Measurements from ENCODE around the gene STAP1. TPM values are rescaled to one million over a fixed set of nuclear protein-coding genes. Genes with fewer than 3 reads are reported as not detected.

The STAP1 gene
- total and polyA plus RNA-seq, 2 experiments from 2014 or later, result not detected

GRCh38 chr4:67581208-67581857, 22.8 kb downstream of the STAP1 start:
- H3K4me2 ChIP-seq, result no peak overlapping the region
- H3K4me3 ChIP-seq, result no peak overlapping the region
- DNase-seq (ENCODE audit: low spot score) (no peak), ATAC-seq (no peak)
- no peak overlapping the region for H3K27ac ChIP-seq (ENCODE audit: low read depth)
- no peaks in the 10 kb centered on the region for H3K4me1 Mint-ChIP-seq
- no peak overlapping the region for H3K27ac Mint-ChIP-seq
- H4K20me1 ChIP-seq (replicated peaks; ENCODE audit: insufficient read depth), result no peaks in the 10 kb centered on the region
- no peaks in the 10 kb centered on the region for H3F3A ChIP-seq (replicated peaks; ENCODE audit: low read depth)
- H3K4me3 Mint-ChIP-seq, result no peak overlapping the region
- H3K27me3 ChIP-seq (ENCODE audit: insufficient read depth), result no peaks in the 10 kb centered on the region
- H3K27me3 Mint-ChIP-seq (ENCODE audit: insufficient read depth, low read depth, poor library complexity), result no peaks in the 10 kb centered on the region
- H2AFZ ChIP-seq, result peak overlapping the region; percentile 69; the same call in 1 of the 2 replicates
- H3K9me2 ChIP-seq (ENCODE audit: insufficient read depth), result no peaks in the 10 kb centered on the region
- H3K4me1 ChIP-seq (ENCODE audit: insufficient read depth), result no peaks in the 10 kb centered on the region
- TF ChIP-seq STAT1 (IDR thresholded peaks at IDR 0.05; ENCODE audit: unreplicated experiment), result no peak
- no peak for TF ChIP-seq ZNF114 (CRISPR knock-in tag; IDR thresholded peaks at IDR 0.05)
- TF ChIP-seq NANOG (IDR thresholded peaks at IDR 0.05; ENCODE audit: borderline replicate concordance), result no peak
- no peak for TF ChIP-seq EZH2phosphoT487 (IDR thresholded peaks at IDR 0.05; ENCODE audit: unreplicated experiment)
- TF ChIP-seq ZNF462 (CRISPR knock-in tag; IDR thresholded peaks at IDR 0.05), result no peak
- TF ChIP-seq CREB1 (CRISPR knock-in tag; IDR thresholded peaks at IDR 0.05; ENCODE audit: low read depth), result no peak
- no peaks in the 10 kb centered on the region for H3K9me3 Mint-ChIP-seq
- no peaks in the 10 kb centered on the region for H3K36me3 ChIP-seq (ENCODE audit: insufficient read depth)
- H3K36me3 Mint-ChIP-seq (ENCODE audit: low read depth), result no peaks in the 10 kb centered on the region
- no peaks in the 10 kb centered on the region for H3K79me2 ChIP-seq (replicated peaks; ENCODE audit: insufficient read depth)

- no peaks in the 10 kb centered on the region for H3K4me1 ChIP-seq (ENCODE audit: insufficient read depth)
- H3K9me2 ChIP-seq (ENCODE audit: insufficient read depth), result no peaks in the 10 kb centered on the region
- H3K27ac Mint-ChIP-seq, result no peak overlapping the region
- no peaks in the 10 kb centered on the region for H3K36me3 Mint-ChIP-seq (ENCODE audit: low read depth)
- no peaks in the 10 kb centered on the region for H3K27me3 ChIP-seq (ENCODE audit: insufficient read depth)
- H2AFZ ChIP-seq, result no peak overlapping the region
- no peaks in the 10 kb centered on the region for H3K4me1 Mint-ChIP-seq
- H3K4me2 ChIP-seq, result no peak overlapping the region
- H3K27me3 Mint-ChIP-seq (ENCODE audit: insufficient read depth, low read depth, poor library complexity), result no peaks in the 10 kb centered on the region
- H3K4me3 ChIP-seq, result no peak overlapping the region
- ATAC-seq (no peak), DNase-seq (ENCODE audit: low spot score) (no peak)
- no peaks in the 10 kb centered on the region for H3K79me2 ChIP-seq (replicated peaks; ENCODE audit: insufficient read depth)
- H4K20me1 ChIP-seq (replicated peaks; ENCODE audit: insufficient read depth), result no peaks in the 10 kb centered on the region
- H3K4me3 Mint-ChIP-seq, result no peak overlapping the region
- no peaks in the 10 kb centered on the region for H3K36me3 ChIP-seq (ENCODE audit: insufficient read depth)
- no peaks in the 10 kb centered on the region for H3K9me3 Mint-ChIP-seq
- H3K27ac ChIP-seq (ENCODE audit: low read depth), result no peak overlapping the region
- no peaks in the 10 kb centered on the region for H3F3A ChIP-seq (replicated peaks; ENCODE audit: low read depth)
- TF ChIP-seq POLR2AphosphoS5 (IDR thresholded peaks at IDR 0.05; ENCODE audit: low read depth), result no peak
- no peak for TF ChIP-seq CTCF (conservative IDR thresholded peaks at IDR 0.05; ENCODE audit: low read depth in 2 of 2)
- no peak for TF ChIP-seq EZH2phosphoT487 (IDR thresholded peaks at IDR 0.05; ENCODE audit: unreplicated experiment)
- no peak for TF ChIP-seq ZNF331 (CRISPR knock-in tag; IDR thresholded peaks at IDR 0.05; ENCODE audit: low read depth)
- TF ChIP-seq CREB1 (CRISPR knock-in tag; IDR thresholded peaks at IDR 0.05; ENCODE audit: low read depth), result no peak
- TF ChIP-seq STAT1 (IDR thresholded peaks at IDR 0.05; ENCODE audit: unreplicated experiment), result no peak
- TF ChIP-seq NANOG (IDR thresholded peaks at IDR 0.05; ENCODE audit: borderline replicate concordance), result no peak
- no peak for TF ChIP-seq ZNF114 (CRISPR knock-in tag; IDR thresholded peaks at IDR 0.05)
- no peak for TF ChIP-seq JUNB (IDR thresholded peaks at IDR 0.05; ENCODE audit: unreplicated experiment)
- TF ChIP-seq EZH2 (IDR thresholded peaks at IDR 0.05; ENCODE audit: low read depth, unreplicated experiment), result no peak
These were observed 23.4 kb downstream of the STAP1 start for GRCh38 chr4:67581913-67582312.
